ENCODE measurements around the gene ASAP2. TPM values are rescaled to one million over a fixed set of nuclear protein-coding genes. Genes with fewer than 3 reads are reported as not detected.

ASAP2 gene
- total RNA-seq, 1 donor from 2014 or later = 60.7 TPM

- peaks cover 62% of the 10 kb centered on the region for H3K4me1 Mint-ChIP-seq (ENCODE audit: low read depth)
- no peak overlapping the region for H3K4me3 Mint-ChIP-seq (ENCODE audit: unreplicated experiment)
- H3K36me3 Mint-ChIP-seq (ENCODE audit: low read depth) = peaks cover 13% of the 10 kb centered on the region
- H3K27me3 Mint-ChIP-seq (ENCODE audit: low read depth) = no peaks in the 10 kb centered on the region
- TF ChIP-seq, protein P1, sequence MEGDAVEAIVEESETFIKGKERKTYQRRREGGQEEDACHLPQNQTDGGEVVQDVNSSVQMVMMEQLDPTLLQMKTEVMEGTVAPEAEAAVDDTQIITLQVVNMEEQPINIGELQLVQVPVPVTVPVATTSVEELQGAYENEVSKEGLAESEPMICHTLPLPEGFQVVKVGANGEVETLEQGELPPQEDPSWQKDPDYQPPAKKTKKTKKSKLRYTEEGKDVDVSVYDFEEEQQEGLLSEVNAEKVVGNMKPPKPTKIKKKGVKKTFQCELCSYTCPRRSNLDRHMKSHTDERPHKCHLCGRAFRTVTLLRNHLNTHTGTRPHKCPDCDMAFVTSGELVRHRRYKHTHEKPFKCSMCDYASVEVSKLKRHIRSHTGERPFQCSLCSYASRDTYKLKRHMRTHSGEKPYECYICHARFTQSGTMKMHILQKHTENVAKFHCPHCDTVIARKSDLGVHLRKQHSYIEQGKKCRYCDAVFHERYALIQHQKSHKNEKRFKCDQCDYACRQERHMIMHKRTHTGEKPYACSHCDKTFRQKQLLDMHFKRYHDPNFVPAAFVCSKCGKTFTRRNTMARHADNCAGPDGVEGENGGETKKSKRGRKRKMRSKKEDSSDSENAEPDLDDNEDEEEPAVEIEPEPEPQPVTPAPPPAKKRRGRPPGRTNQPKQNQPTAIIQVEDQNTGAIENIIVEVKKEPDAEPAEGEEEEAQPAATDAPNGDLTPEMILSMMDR (IDR thresholded peaks at IDR 0.05) = no peak
- H3K9me3 Mint-ChIP-seq (ENCODE audit: low read depth) = peaks cover 18% of the 10 kb centered on the region
- no peak for DNase-seq (ENCODE audit: low spot score)
- no peak overlapping the region for H3K27ac Mint-ChIP-seq (ENCODE audit: unreplicated experiment)
These were observed 69.5 kb downstream of the ASAP2 start for GRCh38 chr2:9276074-9276473.

GRCh38 chr2:9276901-9277451 is 70.4 kb downstream of the ASAP2 start:
- peaks cover 11% of the 10 kb centered on the region for H3K36me3 Mint-ChIP-seq (ENCODE audit: low read depth)
- TF ChIP-seq, protein P1 (IDR thresholded peaks at IDR 0.05) = no peak
- H3K4me3 Mint-ChIP-seq (ENCODE audit: unreplicated experiment) = no peak overlapping the region
- no peak overlapping the region for H3K27ac Mint-ChIP-seq (ENCODE audit: unreplicated experiment)
- H3K27me3 Mint-ChIP-seq (ENCODE audit: low read depth) = no peaks in the 10 kb centered on the region
- DNase-seq (ENCODE audit: low spot score) = no peak
- peaks cover 13% of the 10 kb centered on the region for H3K9me3 Mint-ChIP-seq (ENCODE audit: low read depth)
- H3K4me1 Mint-ChIP-seq (ENCODE audit: low read depth) = peaks cover 66% of the 10 kb centered on the region

GRCh38 chr2:9278439-9278838 is 71.8 kb downstream of the ASAP2 start:
- Mint-ChIP-seq H3K27me3 (ENCODE audit: low read depth) (no peaks in the 10 kb centered on the region), H3K4me3 (ENCODE audit: unreplicated experiment) (no peak overlapping the region), H3K9me3 (ENCODE audit: low read depth) (no peaks in the 10 kb centered on the region), H3K27ac (ENCODE audit: unreplicated experiment) (no peak overlapping the region), H3K36me3 (ENCODE audit: low read depth) (peaks cover 9% of the 10 kb centered on the region), H3K4me1 (ENCODE audit: low read depth) (peaks cover 73% of the 10 kb centered on the region)
- TF ChIP-seq, protein P1 (IDR thresholded peaks at IDR 0.05) = no peak
- no peak for DNase-seq (ENCODE audit: low spot score)

DNA sequence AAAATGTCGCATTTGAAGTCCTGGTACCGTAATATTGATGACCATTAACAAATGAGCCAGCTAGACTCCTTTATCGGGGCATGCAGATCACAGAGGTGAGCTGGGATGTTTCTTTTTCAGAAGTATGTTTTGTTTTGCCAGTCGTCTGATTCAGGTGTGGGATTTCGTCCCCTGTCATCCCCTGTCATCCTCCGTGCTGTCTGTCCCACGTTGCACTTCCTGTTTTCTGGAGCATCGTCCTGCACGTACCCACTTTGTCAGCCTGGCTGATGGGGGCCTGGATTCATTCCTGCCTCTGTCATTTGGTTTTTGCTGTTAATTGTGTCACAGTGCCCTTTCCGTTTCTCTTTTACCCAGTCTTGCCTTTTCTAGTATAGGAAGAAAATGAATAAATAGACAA is 72.8 kb downstream of the ASAP2 start:
- TF ChIP-seq, protein P1 (IDR thresholded peaks at IDR 0.05) = no peak
- Mint-ChIP-seq H3K36me3 (ENCODE audit: low read depth) (peaks cover 9% of the 10 kb centered on the region), H3K4me1 (ENCODE audit: low read depth) (peaks cover 65% of the 10 kb centered on the region), H3K9me3 (ENCODE audit: low read depth) (no peaks in the 10 kb centered on the region), H3K4me3 (ENCODE audit: unreplicated experiment) (no peak overlapping the region), H3K27ac (ENCODE audit: unreplicated experiment) (no peak overlapping the region), H3K27me3 (ENCODE audit: low read depth) (no peaks in the 10 kb centered on the region)
- no peak for DNase-seq (ENCODE audit: low spot score)

GRCh38 chr2:9280224-9280623 is 73.6 kb downstream of the ASAP2 start:
- peaks cover 66% of the 10 kb centered on the region for H3K4me1 Mint-ChIP-seq (ENCODE audit: low read depth)
- H3K27ac Mint-ChIP-seq (ENCODE audit: unreplicated experiment) = no peak overlapping the region
- H3K4me3 Mint-ChIP-seq (ENCODE audit: unreplicated experiment) = no peak overlapping the region
- no peak for DNase-seq (ENCODE audit: low spot score)
- peaks cover 10% of the 10 kb centered on the region for H3K36me3 Mint-ChIP-seq (ENCODE audit: low read depth)
- H3K9me3 Mint-ChIP-seq (ENCODE audit: low read depth) = no peaks in the 10 kb centered on the region
- TF ChIP-seq, protein P1 (IDR thresholded peaks at IDR 0.05) = no peak
- no peaks in the 10 kb centered on the region for H3K27me3 Mint-ChIP-seq (ENCODE audit: low read depth)

All from chondrocyte (in vitro differentiated cells).